GM18526 (cell line): ENCODE measurements around the gene GARIN5A.

Source experiments
- POLR2A ChIP-seq: IDR thresholded peaks from 3 replicates; pipeline ENCODE4 v1.6.1; 2011; ENCODE audit not compliant: insufficient read length; ENCODE audit errors: extremely low read depth

The GARIN5A gene

DNA sequence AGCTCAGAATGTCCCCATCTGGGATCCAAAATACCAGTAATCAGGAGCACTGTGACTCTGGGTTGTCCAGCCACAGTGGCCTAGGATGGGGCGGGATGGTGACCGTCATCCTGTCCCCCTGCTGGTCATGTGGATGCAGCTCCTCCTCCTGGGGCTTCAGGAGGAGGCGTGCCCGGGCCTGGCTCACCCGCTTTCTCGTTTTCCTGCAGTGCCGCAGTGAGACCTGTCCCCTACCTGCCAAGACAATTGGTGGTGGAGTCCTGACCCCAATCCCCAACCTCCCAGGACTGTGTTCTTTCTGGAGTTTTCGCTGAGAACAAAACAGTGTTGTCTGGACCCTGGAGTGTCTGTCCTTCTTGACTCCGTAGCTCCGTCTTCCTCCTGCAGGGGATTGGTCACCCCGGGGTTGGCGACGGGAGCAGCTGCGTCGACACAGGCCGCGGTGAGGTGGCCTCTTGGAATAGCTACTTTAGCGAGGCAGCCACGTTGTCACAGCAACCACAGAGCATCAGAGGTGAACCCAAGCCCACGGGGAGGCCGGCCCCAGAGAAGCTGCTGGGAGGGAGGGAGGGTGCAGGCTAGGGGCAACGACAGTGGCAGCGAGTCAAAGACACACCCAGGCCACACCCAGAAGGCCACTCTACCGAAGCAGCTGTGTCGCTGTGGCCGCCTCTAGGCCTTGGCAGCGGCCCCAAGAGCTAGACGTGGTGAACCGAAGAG lies 10.5 kb downstream of the GARIN5A start:
- TF ChIP-seq POLR2A: no peak

- TF ChIP-seq POLR2A: no peak
These were observed 11.6 kb downstream of the GARIN5A start for GRCh38 chr19:50465000-50465399.

DNA sequence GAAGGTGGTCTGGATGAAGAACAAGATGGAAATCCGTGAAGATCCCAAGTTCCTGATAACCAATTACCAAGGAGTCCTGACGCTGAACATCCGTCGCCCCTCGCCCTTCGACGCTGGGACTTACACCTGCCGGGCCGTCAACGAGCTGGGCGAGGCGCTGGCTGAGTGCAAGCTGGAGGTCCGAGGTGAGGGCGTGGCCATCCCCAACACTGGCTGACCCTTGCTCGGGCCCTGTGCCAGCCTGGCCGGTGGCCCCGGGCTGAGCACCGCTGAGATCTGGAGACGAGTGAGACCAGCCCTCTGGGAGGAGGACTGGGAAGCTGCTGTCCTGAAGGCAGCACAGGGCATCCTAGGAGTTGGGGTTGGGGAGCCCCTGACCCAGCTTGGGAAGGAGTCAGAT lies 12.3 kb downstream of the GARIN5A start:
- TF ChIP-seq POLR2A: no peak

- TF ChIP-seq POLR2A: no peak
These were observed 13.7 kb downstream of the GARIN5A start for GRCh38 chr19:50462970-50463369.

- no peak for TF ChIP-seq POLR2A
These were observed 15.4 kb downstream of the GARIN5A start for GRCh38 chr19:50461066-50461875.

DNA sequence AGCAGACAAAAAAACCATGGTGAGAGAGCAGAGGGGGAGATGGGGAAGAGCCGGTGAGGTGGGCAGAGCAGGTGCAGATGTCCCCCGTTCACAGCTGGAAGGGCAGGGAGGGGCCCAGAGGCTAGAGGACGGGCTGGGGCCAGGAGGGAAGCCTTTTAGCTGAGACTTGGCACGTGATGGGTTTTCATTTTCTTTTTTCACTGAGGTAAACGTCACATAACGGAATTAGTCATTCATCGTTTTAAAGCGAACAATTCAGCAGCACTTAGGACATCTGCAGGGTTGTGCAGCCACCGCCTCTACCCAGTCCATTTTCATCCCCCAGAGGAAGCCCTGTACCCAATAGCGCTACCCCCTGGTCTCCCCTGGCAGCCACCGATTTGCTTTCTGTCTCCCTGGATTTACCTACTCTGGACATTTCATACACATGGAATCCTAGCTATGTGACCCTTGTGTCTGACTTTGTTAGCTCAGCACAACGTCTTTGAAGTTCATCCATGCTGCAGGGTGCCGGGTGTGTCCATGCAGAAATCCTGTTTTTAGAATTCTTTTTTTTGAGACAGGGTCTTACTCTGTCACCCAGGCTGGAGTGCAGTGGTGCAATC lies 16.4 kb downstream of the GARIN5A start:
- TF ChIP-seq POLR2A: no peak

- no peak for TF ChIP-seq POLR2A
These were observed 17.0 kb downstream of the GARIN5A start for GRCh38 chr19:50459638-50460037.

- no peak for TF ChIP-seq POLR2A
These were observed 17.6 kb downstream of the GARIN5A start for GRCh38 chr19:50459067-50459456.

GRCh38 chr19:50458396-50459066 lies 18.1 kb downstream of the GARIN5A start:
- TF ChIP-seq POLR2A: no peak

GRCh38 chr19:50457300-50457699 lies 19.3 kb downstream of the GARIN5A start:
- no peak for TF ChIP-seq POLR2A

- TF ChIP-seq POLR2A: no peak
These were observed 20.7 kb downstream of the GARIN5A start for GRCh38 chr19:50455992-50456391.

DNA sequence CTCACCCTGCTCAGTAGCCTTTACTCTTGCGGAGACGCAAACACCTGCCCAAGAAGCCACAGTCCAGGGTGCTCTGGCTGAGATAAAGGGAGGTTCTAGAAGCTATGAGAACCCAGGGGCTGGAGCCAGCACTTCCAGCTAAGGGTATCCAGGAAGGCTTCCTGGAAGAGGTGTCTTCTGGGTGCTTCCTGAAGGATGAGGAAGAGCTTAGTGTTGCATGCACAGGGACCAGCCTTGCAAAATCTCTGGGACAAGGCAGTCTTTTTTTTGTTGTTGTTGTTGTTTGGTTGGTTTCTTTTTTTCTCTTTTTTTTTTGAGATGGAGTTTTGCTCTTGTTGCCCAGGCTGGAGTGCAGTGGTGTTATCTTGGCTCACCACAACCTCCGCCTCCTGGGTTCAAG lies 23.4 kb downstream of the GARIN5A start:
- TF ChIP-seq POLR2A: no peak

DNA sequence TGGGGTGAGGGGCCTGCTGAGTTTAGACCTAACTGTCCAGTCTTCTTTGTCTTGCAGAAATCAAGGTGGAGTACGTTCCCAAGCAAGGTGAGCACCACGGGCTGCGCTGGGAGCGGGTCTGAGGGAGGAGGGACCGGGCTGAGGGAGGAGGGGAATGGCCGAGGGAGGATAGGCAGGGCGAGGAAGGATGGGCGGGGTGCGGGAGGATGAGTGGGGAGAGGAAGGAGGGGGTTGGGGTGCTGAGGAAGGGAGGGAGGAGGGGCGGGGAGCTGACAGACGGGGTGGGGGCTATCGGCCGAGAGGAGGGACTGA lies 25.5 kb downstream of the GARIN5A start:
- no peak for TF ChIP-seq POLR2A

GRCh38 chr19:50450369-50451222 lies 26.1 kb downstream of the GARIN5A start:
- TF ChIP-seq POLR2A: no peak

DNA sequence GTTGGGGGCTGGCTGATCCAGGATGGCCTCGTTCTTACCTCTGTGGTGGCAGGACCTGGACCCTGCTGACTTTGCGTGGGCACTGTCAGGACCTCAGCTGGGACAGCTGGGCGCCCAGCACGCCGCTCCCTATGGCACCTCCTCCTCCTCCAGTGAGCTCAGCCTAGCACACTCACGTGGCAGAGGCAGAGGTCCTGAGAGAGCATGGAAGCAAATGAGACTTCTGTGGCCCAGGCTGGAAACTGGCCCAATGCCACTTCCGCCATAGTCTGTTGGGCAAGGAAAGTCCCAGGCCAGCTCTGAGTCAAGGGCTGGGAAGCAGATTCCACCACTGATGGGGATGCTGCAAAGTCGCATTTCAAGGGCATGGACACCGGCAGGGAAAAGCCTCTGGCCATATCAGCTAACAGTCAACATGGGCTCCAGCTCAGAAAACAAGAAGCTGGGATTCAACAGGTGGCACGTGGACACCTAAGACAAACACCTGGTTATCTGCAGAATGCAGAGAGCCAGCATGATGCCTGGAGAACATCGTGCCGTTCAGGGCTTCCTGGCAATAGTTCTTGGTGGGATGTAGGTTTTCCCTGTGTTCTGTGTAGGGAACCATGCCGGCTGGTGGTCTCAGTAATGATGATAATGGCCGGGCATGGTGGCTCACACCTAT lies 27.3 kb downstream of the GARIN5A start:
- TF ChIP-seq POLR2A: no peak

GRCh38 chr19:50447750-50448149 lies 28.9 kb downstream of the GARIN5A start:
- TF ChIP-seq POLR2A: no peak
